ENCODE data around the gene ITPA. TPM values are rescaled to one million over a fixed set of nuclear protein-coding genes. Genes with fewer than 3 reads are reported as not detected.

ITPA gene
- total and polyA plus RNA-seq, 2 donors (not counting 1 experiment from before 2014, with no cell fraction given), result 55.5 to 65.6 TPM

GRCh38 chr20:3166913-3167342 is 42.4 kb upstream of the ITPA start:
- Histone ChIP-seq H3K9ac (ENCODE audit: low read length) (no peak overlapping the region), H3K4me3 (ENCODE audit: control extremely low read depth in 1 of 5, extremely low read depth in 1 of 5, insufficient read depth in 1 of 5, low read depth in 2 of 5, low read length in 4 of 5) (no peak overlapping the region), H3K27ac (ENCODE audit: low read length in 2 of 2) (no peak overlapping the region), H4K20me1 (ENCODE audit: control insufficient read depth, insufficient read depth, low read length, poor library complexity, severe bottlenecking) (no peaks in the 10 kb centered on the region), H3K27me3 (replicated peaks in 1 of 4; ENCODE audit: control extremely low read depth in 1 of 4, control insufficient read depth in 3 of 4, insufficient read depth in 4 of 4, low read length in 3 of 4) (peaks cover 0 to 57% (median 19%) of the 10 kb centered on the region in 4 experiments), H3K4me1 (ENCODE audit: control insufficient read depth in 2 of 2, insufficient read depth in 2 of 2, low read length in 2 of 2) (peaks cover 10 to 15% of the 10 kb centered on the region in 2 donors), H3K79me2 (ENCODE audit: control insufficient read depth, insufficient read depth, low read length) (no peaks in the 10 kb centered on the region), H3K36me3 (replicated peaks in 1 of 2; ENCODE audit: control extremely low read depth in 1 of 2, control insufficient read depth in 1 of 2, extremely low read depth in 1 of 2, insufficient read depth in 2 of 2, low read length in 1 of 2) (no peaks in the 10 kb centered on the region), H3K4me2 (replicated peaks; ENCODE audit: low read depth, low read length, poor library complexity, severe bottlenecking) (no peak overlapping the region), H3K9me3 (ENCODE audit: control extremely low read depth in 1 of 3, control insufficient read depth in 2 of 3, insufficient read depth in 1 of 3, low read length in 2 of 3) (peaks cover 0 to 4% (median 0%) of the 10 kb centered on the region in 3 donors), H2AFZ (ENCODE audit: insufficient read depth, low read depth, low read length, poor library complexity, severe bottlenecking) (no peak overlapping the region)
- no peak for DNase-seq
- ChIA-PET CTCF (no interaction called here), POLR2A (no interaction called here)
- ATAC-seq (ENCODE audit: low read depth), result no peak
- Mint-ChIP-seq H3K4me3 (no peak overlapping the region), H3K9me3 (ENCODE audit: insufficient read depth) (no peaks in the 10 kb centered on the region), H3K4me1 (peaks cover 4% of the 10 kb centered on the region), H3K27ac (no peak overlapping the region), H3K27me3 (peaks cover 34% of the 10 kb centered on the region)
- intact Hi-C loops (cut with micrococcal nuclease), result no loop called here
- WGBS (ENCODE audit: insufficient coverage), result 92% methylated on average over 10 of the region's 16 CpGs
- TF ChIP-seq EZH2 (IDR thresholded peaks at IDR 0.05; ENCODE audit: borderline replicate concordance, insufficient read depth, low read depth, low read length, poor library complexity, severe bottlenecking) (no peak), CTCF (IDR thresholded peaks at IDR 0.05) (no peak)

GRCh38 chr20:3167738-3168078 is 41.6 kb upstream of the ITPA start:
- Histone ChIP-seq H3K4me2 (replicated peaks; ENCODE audit: low read depth, low read length, poor library complexity, severe bottlenecking) (peak overlapping the region; percentile 38), H3K36me3 (replicated peaks in 1 of 2; ENCODE audit: control extremely low read depth in 1 of 2, control insufficient read depth in 1 of 2, extremely low read depth in 1 of 2, insufficient read depth in 2 of 2, low read length in 1 of 2) (no peaks in the 10 kb centered on the region), H3K9ac (ENCODE audit: low read length) (no peak overlapping the region), H2AFZ (ENCODE audit: insufficient read depth, low read depth, low read length, poor library complexity, severe bottlenecking) (no peak overlapping the region), H3K27ac (ENCODE audit: low read length in 2 of 2) (no peak overlapping the region), H3K9me3 (ENCODE audit: control extremely low read depth in 1 of 3, control insufficient read depth in 2 of 3, insufficient read depth in 1 of 3, low read length in 2 of 3) (peaks cover 0 to 9% (median 0%) of the 10 kb centered on the region in 3 donors), H3K4me3 (ENCODE audit: control extremely low read depth in 1 of 5, extremely low read depth in 1 of 5, insufficient read depth in 1 of 5, low read depth in 2 of 5, low read length in 4 of 5) (no peak overlapping the region), H4K20me1 (ENCODE audit: control insufficient read depth, insufficient read depth, low read length, poor library complexity, severe bottlenecking) (no peaks in the 10 kb centered on the region), H3K79me2 (ENCODE audit: control insufficient read depth, insufficient read depth, low read length) (no peaks in the 10 kb centered on the region), H3K4me1 (ENCODE audit: control insufficient read depth in 2 of 2, insufficient read depth in 2 of 2, low read length in 2 of 2) (peaks cover 14 to 20% of the 10 kb centered on the region in 2 donors), H3K27me3 (replicated peaks in 1 of 4; ENCODE audit: control extremely low read depth in 1 of 4, control insufficient read depth in 3 of 4, insufficient read depth in 4 of 4, low read length in 3 of 4) (peaks cover 0 to 64% (median 26%) of the 10 kb centered on the region in 4 experiments)
- DNase-seq (no peak), ATAC-seq (ENCODE audit: low read depth) (no peak)
- peaks cover 42% of the 10 kb centered on the region for H3K27me3 Mint-ChIP-seq
- TF ChIP-seq EZH2 (IDR thresholded peaks at IDR 0.05; ENCODE audit: borderline replicate concordance, insufficient read depth, low read depth, low read length, poor library complexity, severe bottlenecking), result no peak
- no peak for TF ChIP-seq CTCF (IDR thresholded peaks at IDR 0.05)
- ChIA-PET POLR2A (interaction anchor here (0.6 kb wide), 1 partner anchor 74 kb away, joined by 7 read pairs; no protein-coding TSS in a partner anchor), CTCF (no interaction called here)
- no peak overlapping the region for H3K4me3 Mint-ChIP-seq
- intact Hi-C loops (cut with micrococcal nuclease), result no loop called here
- H3K4me1 Mint-ChIP-seq, result peaks cover 9% of the 10 kb centered on the region
- no peak overlapping the region for H3K27ac Mint-ChIP-seq
- H3K9me3 Mint-ChIP-seq (ENCODE audit: insufficient read depth), result no peaks in the 10 kb centered on the region
- 39% methylated on average over 25 of the region's 25 CpGs for WGBS (ENCODE audit: insufficient coverage)

Measured in B cell (primary cell).